ENCODE results near the gene PTPRT. TPM values are rescaled to one million over a fixed set of nuclear protein-coding genes. Genes with fewer than 3 reads are reported as not detected.

PTPRT gene
- total RNA-seq, 3 donors from 2014 or later: 0.32 to 6.3 (median 4.9) TPM

GRCh38 chr20:43231829-43232228, 42.1 kb upstream of the PTPRT start:
- Histone ChIP-seq H3K27ac (no peak overlapping the region), H3K36me3 (no peaks in the 10 kb centered on the region), H3K4me1 (no peaks in the 10 kb centered on the region), H3K4me3 (no peak overlapping the region), H3K27me3 (no peaks in the 10 kb centered on the region), H3K9me3 (no peaks in the 10 kb centered on the region)
- intact Hi-C loops (cut with DNase I; ENCODE audit: low total_unique reads): no loop called here
- DNase-seq (ENCODE audit: low spot score in 2 of 2): no peak
- TF ChIP-seq POLR2AphosphoS5 (IDR thresholded peaks at IDR 0.05): no peak
- TF ChIP-seq, protein P1, sequence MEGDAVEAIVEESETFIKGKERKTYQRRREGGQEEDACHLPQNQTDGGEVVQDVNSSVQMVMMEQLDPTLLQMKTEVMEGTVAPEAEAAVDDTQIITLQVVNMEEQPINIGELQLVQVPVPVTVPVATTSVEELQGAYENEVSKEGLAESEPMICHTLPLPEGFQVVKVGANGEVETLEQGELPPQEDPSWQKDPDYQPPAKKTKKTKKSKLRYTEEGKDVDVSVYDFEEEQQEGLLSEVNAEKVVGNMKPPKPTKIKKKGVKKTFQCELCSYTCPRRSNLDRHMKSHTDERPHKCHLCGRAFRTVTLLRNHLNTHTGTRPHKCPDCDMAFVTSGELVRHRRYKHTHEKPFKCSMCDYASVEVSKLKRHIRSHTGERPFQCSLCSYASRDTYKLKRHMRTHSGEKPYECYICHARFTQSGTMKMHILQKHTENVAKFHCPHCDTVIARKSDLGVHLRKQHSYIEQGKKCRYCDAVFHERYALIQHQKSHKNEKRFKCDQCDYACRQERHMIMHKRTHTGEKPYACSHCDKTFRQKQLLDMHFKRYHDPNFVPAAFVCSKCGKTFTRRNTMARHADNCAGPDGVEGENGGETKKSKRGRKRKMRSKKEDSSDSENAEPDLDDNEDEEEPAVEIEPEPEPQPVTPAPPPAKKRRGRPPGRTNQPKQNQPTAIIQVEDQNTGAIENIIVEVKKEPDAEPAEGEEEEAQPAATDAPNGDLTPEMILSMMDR (IDR thresholded peaks at IDR 0.05): no peak
- no peak for TF ChIP-seq POLR2A (IDR thresholded peaks at IDR 0.05)

DNA sequence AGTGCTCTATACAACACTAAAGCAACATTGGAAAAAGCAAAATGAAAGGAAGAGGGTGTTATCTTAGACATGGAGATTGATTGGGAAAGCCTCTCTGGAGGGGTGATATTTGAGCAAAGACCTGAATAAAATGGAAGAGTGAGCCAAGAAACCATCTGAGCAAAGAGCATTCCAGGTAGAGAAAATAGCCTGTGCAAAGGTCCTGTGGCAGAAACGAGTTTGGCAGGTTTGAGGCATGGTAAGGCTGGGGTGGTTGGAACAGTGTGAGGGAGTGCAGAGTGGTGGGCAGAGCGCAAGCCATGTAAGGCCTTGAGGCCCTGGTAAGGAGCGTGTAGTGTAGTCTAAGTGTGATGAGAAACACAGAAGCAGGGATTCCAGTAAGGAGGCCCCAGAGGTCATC, 40.0 kb upstream of the PTPRT start:
- no peaks in the 10 kb centered on the region for H3K9me3 ChIP-seq
- H3K27ac ChIP-seq: no peak overlapping the region
- no peak overlapping the region for H3K4me3 ChIP-seq
- intact Hi-C loops (cut with DNase I; ENCODE audit: low total_unique reads): no loop called here
- TF ChIP-seq, protein P1 (IDR thresholded peaks at IDR 0.05): no peak
- no peak for TF ChIP-seq POLR2A (IDR thresholded peaks at IDR 0.05)
- no peak for TF ChIP-seq POLR2AphosphoS5 (IDR thresholded peaks at IDR 0.05)
- no peaks in the 10 kb centered on the region for H3K4me1 ChIP-seq
- H3K27me3 ChIP-seq: no peaks in the 10 kb centered on the region
- no peaks in the 10 kb centered on the region for H3K36me3 ChIP-seq
- DNase-seq (ENCODE audit: low spot score in 2 of 2): no peak

DNA sequence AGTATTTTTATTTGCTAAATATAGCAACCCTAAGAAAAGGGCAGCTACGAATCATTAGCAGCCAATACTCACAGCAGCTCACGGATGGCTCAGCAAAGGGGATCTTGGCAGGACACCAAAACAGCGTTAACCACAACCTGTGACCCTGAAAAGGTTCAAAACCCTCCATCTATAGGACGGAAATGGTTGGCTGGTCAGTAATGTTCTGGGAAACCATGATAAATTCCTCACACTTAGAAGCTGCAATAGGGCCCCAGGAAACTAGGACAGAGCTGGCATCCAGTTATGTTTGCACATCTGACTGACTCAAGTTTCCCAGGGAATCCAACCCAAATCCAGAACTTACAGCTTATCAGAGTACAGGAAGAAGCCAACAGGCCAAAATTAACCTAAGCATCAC, 30.9 kb upstream of the PTPRT start:
- no peaks in the 10 kb centered on the region for H3K27me3 ChIP-seq
- no peak for DNase-seq (ENCODE audit: low spot score in 2 of 2)
- intact Hi-C loops (cut with DNase I; ENCODE audit: low total_unique reads): no loop called here
- no peaks in the 10 kb centered on the region for H3K36me3 ChIP-seq
- no peaks in the 10 kb centered on the region for H3K9me3 ChIP-seq
- H3K4me1 ChIP-seq: no peaks in the 10 kb centered on the region
- no peak for TF ChIP-seq POLR2AphosphoS5 (IDR thresholded peaks at IDR 0.05)
- TF ChIP-seq, protein P1 (IDR thresholded peaks at IDR 0.05): no peak
- no peak for TF ChIP-seq POLR2A (IDR thresholded peaks at IDR 0.05)
- H3K4me3 ChIP-seq: no peak overlapping the region
- no peak overlapping the region for H3K27ac ChIP-seq

DNA sequence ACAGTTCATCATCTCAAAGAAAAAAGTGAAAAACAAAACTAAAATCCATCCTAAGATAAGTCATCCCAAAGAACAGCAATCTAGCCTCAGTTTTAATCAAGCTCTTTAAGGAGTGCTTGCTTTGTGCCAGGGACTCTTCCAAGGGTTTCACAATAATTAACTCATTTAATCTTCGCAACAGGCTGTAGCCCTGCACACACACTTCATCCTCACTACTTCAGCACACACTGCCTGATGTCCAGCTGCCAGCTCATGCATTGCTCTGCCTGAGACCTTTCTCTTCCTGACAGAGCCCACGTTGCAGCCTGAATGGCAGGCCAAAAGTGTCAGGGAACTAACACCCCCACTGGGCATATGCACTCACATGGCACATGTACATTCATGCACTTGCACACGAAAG, 21.2 kb upstream of the PTPRT start:
- TF ChIP-seq, protein P1 (IDR thresholded peaks at IDR 0.05): no peak
- TF ChIP-seq POLR2AphosphoS5 (IDR thresholded peaks at IDR 0.05): no peak
- TF ChIP-seq POLR2A (IDR thresholded peaks at IDR 0.05): no peak
- H3K27me3 ChIP-seq: no peaks in the 10 kb centered on the region
- no peaks in the 10 kb centered on the region for H3K36me3 ChIP-seq
- no peak overlapping the region for H3K4me3 ChIP-seq
- DNase-seq (ENCODE audit: low spot score in 2 of 2): no peak
- no peaks in the 10 kb centered on the region for H3K9me3 ChIP-seq
- intact Hi-C loops (cut with DNase I; ENCODE audit: low total_unique reads): loop anchor here (10.0 kb wide), 1 partner anchor 1074 kb away; no protein-coding TSS in a partner anchor
- no peak overlapping the region for H3K27ac ChIP-seq
- no peaks in the 10 kb centered on the region for H3K4me1 ChIP-seq

DNA sequence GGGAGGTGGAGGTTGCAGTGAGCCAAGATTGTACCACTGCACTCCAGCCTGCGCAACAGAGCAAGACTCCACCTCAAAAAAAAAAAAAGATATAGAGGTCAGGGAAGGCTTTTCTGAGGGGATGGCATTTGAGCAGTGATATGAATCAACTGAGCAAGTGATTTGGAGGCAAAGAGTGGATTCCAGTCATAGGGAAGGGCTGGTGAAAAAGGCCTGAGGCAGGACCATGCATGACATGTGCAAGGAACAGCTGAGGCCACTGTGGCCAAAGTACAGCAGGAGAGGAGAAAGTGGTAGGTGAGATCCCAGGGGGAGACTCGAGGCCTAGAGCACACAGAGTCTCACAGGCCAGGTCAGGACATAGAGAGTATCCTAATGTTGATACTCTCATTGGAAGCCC, 20.1 kb upstream of the PTPRT start:
- Histone ChIP-seq H3K36me3 (no peaks in the 10 kb centered on the region), H3K27ac (no peak overlapping the region), H3K4me3 (no peak overlapping the region), H3K9me3 (no peaks in the 10 kb centered on the region), H3K27me3 (no peaks in the 10 kb centered on the region), H3K4me1 (no peaks in the 10 kb centered on the region)
- DNase-seq (ENCODE audit: low spot score in 2 of 2): no peak
- TF ChIP-seq, protein P1 (IDR thresholded peaks at IDR 0.05): no peak
- intact Hi-C loops (cut with DNase I; ENCODE audit: low total_unique reads): loop anchor here (10.0 kb wide), 1 partner anchor 1075 kb away; no protein-coding TSS in a partner anchor

Data from breast epithelium (tissue), 4 donors.